Naive thymus-derived CD4-positive, alpha-beta T cell (primary cell): ENCODE data around the gene BRD3. TPM values are rescaled to one million over a fixed set of nuclear protein-coding genes. Genes with fewer than 3 reads are reported as not detected.

Source experiments
- ATAC-seq: fragments of 150-1000 bp; cut with Tn5 transposase; 2 replicates; pipeline ENCODE4 v1.10.0; 2021; ENCODE audit warnings: mild to moderate bottlenecking, moderate library complexity
- CTCF ChIA-PET: fragments of 350-600 bp; sonication (Branson Sonifier 250); formaldehyde crosslinking; loops from one replicate; lab custom pipeline; 2021; ENCODE audit warnings: antibody characterized with exemption; lab: Charles Lee
- POLR2A ChIA-PET: fragments of 350-600 bp; sonication (Branson Sonifier 250); formaldehyde crosslinking; loops from one replicate; lab custom pipeline; 2021; ENCODE audit warnings: antibody characterized with exemption, inconsistent platforms; lab: Charles Lee
- DNase-seq, 9 donors: peaks; one replicate each; pipeline versions ENCODE4 v3.0.0 to v3.0.0-alpha.2; 2020 to 2022; ENCODE audit warnings: mixed read lengths in 1 of 9
- H3K27ac ChIP-seq: one replicate; pipeline ENCODE4 v1.7.0; 2013; ENCODE audit warnings: mild to moderate bottlenecking, low read depth, low read length, moderate library complexity
- H3K27me3 ChIP-seq, 2 donors: one replicate each; pipeline ENCODE4 v1.7.0; 2013; ENCODE audit warnings: low read length in 2 of 2, mild to moderate bottlenecking in 2 of 2, moderate library complexity in 2 of 2; ENCODE audit not compliant: control insufficient read depth in 2 of 2, insufficient read depth in 2 of 2
- H3K36me3 ChIP-seq, 3 experiments: 1 replicate in 2 of 3; 2 replicates in 1 of 3; pipeline ENCODE4 v1.7.0; 2013; ENCODE audit warnings: low read length in 3 of 3, mild to moderate bottlenecking in 3 of 3, moderate library complexity in 1 of 3; ENCODE audit not compliant: insufficient read depth in 3 of 3, control insufficient read depth in 2 of 3
- H3K4me1 ChIP-seq, 2 donors: one replicate each; pipeline ENCODE4 v1.7.0; 2013; ENCODE audit warnings: low read length in 2 of 2, mild to moderate bottlenecking in 2 of 2, moderate library complexity in 1 of 2; ENCODE audit not compliant: control insufficient read depth in 2 of 2, insufficient read depth in 2 of 2
- H3K4me3 ChIP-seq: 2 replicates; pipeline ENCODE4 v1.7.0; 2013; ENCODE audit warnings: mild to moderate bottlenecking, low read length
- H3K9me3 ChIP-seq, 3 experiments: 1 replicate in 2 of 3; 2 replicates in 1 of 3; pipeline ENCODE4 v1.7.0; 2013; ENCODE audit warnings: low read length in 3 of 3; ENCODE audit not compliant: control insufficient read depth in 2 of 3
- H3K27ac Mint-ChIP-seq, 9 donors: one replicate each; pipeline ENCODE4 v1.8.0; 2020 to 2022; ENCODE audit warnings: mixed read lengths in 9 of 9, mild to moderate bottlenecking in 8 of 9, moderate library complexity in 5 of 9, inconsistent platforms in 2 of 9
- H3K27me3 Mint-ChIP-seq, 5 donors: one replicate each; pipeline ENCODE4 v1.8.0; 2021 to 2022; ENCODE audit warnings: mixed read lengths in 5 of 5, mild to moderate bottlenecking in 1 of 5
- H3K36me3 Mint-ChIP-seq, 5 donors: one replicate each; pipeline ENCODE4 v1.8.0; 2020 to 2022; ENCODE audit warnings: mixed read lengths in 5 of 5, mild to moderate bottlenecking in 3 of 5, inconsistent platforms in 1 of 5
- H3K4me1 Mint-ChIP-seq, 7 donors: one replicate each; pipeline ENCODE4 v1.8.0; 2020 to 2022; ENCODE audit warnings: mixed read lengths in 7 of 7, mild to moderate bottlenecking in 3 of 7, inconsistent platforms in 1 of 7
- H3K4me3 Mint-ChIP-seq, 10 donors: one replicate each; pipeline ENCODE4 v1.8.0; 2020 to 2022; ENCODE audit warnings: mild to moderate bottlenecking in 10 of 10, mixed read lengths in 10 of 10, moderate library complexity in 6 of 10, inconsistent platforms in 2 of 10
- H3K9me3 Mint-ChIP-seq, 11 donors: one replicate each; pipeline ENCODE4 v1.8.0; 2020 to 2022; ENCODE audit warnings: mixed read lengths in 11 of 11, mild to moderate bottlenecking in 4 of 11, inconsistent platforms in 1 of 11, moderate library complexity in 1 of 11
- intact Hi-C, 2 donors: fragments of 100-400 bp; cut with micrococcal nuclease; formaldehyde crosslinking; loops; one replicate each; pipeline ENCODE4 v1.15.1; 2023
- polyA plus RNA-seq, 2 donors: library from polyadenylated mRNA; unstranded; fragments of 300-500 nt; fragmentation: Illumina TruSeq; gene quantifications; one replicate each; pipeline ENCODE4 v1.2.3, GENCODE V29; 2021
- total RNA-seq, 6 experiments: library from RNA in 5 of 6; stranded (reverse) in 5 of 6; gene quantifications; 1 replicate in 5 of 6; 2 replicates in 1 of 6; pipeline ENCODE4 v1.2.3 and lab custom pipeline; 2021 to 2026

BRD3 gene
- total and polyA plus RNA-seq, 7 experiments from 2014 or later, result 12.4 to 49.7 (median 36.4) TPM

DNA sequence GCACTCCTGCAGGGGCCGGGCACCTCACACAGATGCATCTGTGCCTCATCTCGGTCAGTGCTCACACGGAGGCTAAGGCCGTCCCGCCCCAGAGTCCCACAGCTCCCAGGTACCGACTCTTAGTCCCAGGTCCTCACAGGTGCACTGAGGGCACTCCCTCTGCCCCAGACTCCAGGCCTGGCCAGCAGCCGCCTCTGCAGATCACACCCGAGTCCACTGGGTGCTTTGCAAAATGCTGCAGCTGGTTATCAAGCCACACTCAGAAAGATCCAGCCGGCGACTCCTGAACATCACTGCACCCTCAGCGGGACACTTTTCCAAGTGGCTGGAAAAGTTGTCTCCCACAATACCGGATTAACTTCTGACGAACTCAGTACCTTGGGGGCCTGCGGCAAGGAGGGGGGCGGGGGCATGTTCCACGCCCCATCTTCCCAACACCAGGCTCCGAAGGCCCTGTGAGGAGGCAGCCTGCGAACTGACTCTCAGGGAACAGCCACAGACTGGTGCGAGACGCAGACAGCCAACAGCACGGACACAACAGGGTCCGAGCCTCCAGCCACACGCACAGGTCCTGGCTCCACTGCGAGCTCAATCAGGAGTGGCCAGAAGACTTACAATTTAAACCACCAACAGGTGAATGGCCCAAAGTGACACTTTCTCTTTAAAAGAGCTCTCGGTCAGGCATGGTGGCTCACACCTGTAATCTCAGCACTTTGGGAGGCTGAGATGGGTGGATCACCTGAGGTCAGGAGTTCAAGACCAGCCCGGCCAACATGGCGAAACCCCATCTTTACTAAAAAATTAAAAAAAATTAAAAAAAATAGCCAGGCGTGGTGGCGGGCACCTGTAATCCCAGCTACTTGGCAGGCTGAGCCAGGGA, 4.0 kb downstream of the BRD3 start:
- Mint-ChIP-seq H3K4me1 (peaks cover 26 to 73% (median 52%) of the 10 kb centered on the region in 7 donors), H3K36me3 (no peaks in the 10 kb centered on the region), H3K9me3 (no peaks in the 10 kb centered on the region), H3K27ac (peak overlapping the region in 1 of 9 donors; percentile 59), H3K27me3 (peaks cover 0 to 2% (median 0%) of the 10 kb centered on the region in 5 donors), H3K4me3 (peak overlapping the region in 3 of 10 donors; percentile 25 to 51 (median 40))
- POLR2A ChIA-PET, result interaction anchor here (0.5 to 1.2 kb wide), 3 partner anchors 38 to 101 kb away, joined by 3 read pairs; partner anchors contain the start of genes BRD3OS and RNU6ATAC
- intact Hi-C loops, result loop anchor here in 1 of 2 donors (10.0 kb wide), 1 partner anchor 1119 kb away; the partner anchor contains the start of gene TSC1
- DNase-seq (no peak), ATAC-seq (no peak)
- Histone ChIP-seq H3K9me3 (no peaks in the 10 kb centered on the region), H3K4me1 (peaks cover 15 to 20% of the 10 kb centered on the region in 2 donors), H3K27ac (no peak overlapping the region), H3K27me3 (no peaks in the 10 kb centered on the region), H3K4me3 (no peak overlapping the region), H3K36me3 (no peaks in the 10 kb centered on the region)
- CTCF ChIA-PET, result interaction anchor here (0.7 kb wide), 2 partner anchors 18 to 164 kb away, joined by 3 read pairs; no protein-coding TSS in a partner anchor

DNA sequence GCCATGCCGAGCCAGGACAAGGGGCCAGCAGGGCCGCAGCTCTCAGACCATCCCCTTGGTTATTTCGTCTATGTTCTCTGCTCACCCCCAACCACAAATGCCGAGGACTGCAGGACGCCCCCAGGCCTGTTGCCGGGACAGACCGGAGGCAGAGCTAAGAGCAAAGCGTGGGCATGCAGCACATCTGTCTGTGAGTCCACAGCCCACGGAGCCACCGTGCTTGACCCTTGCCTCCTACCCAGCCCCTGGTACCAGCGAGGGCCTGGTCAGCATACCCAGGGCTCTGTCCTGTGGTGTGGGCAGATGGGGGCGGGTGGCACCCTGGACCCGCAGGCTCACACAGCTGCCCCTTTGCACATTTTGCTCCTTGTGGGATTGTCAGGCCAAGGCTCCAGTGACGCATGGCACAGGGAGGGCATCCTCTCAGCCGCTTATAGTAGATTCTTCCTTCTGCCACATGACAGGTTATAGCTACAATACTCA, 4.7 kb downstream of the BRD3 start:
- Mint-ChIP-seq H3K4me3 (peak overlapping the region in 2 of 10 donors; percentile 40 to 51), H3K4me1 (peaks cover 26 to 78% (median 53%) of the 10 kb centered on the region in 7 donors), H3K27ac (peak overlapping the region in 2 of 9 donors; percentile 22 to 59), H3K36me3 (no peaks in the 10 kb centered on the region), H3K9me3 (no peaks in the 10 kb centered on the region), H3K27me3 (no peaks in the 10 kb centered on the region)
- ATAC-seq (no peak), DNase-seq (no peak)
- ChIA-PET CTCF (no interaction called here), POLR2A (interaction anchor here (0.5 to 0.8 kb wide), 2 partner anchors 76 to 101 kb away, joined by 3 read pairs; partner anchors contain the start of gene RNU6ATAC)
- no peak overlapping the region for H3K4me3 ChIP-seq
- no peaks in the 10 kb centered on the region for H3K9me3 ChIP-seq
- no peaks in the 10 kb centered on the region for H3K36me3 ChIP-seq
- peaks cover 13 to 20% of the 10 kb centered on the region in 2 donors for H3K4me1 ChIP-seq
- intact Hi-C loops, result loop anchor here in 1 of 2 donors (10.0 kb wide), 1 partner anchor 1118 kb away; the partner anchor contains the start of gene TSC1
- H3K27ac ChIP-seq, result no peak overlapping the region
- H3K27me3 ChIP-seq, result no peaks in the 10 kb centered on the region

DNA sequence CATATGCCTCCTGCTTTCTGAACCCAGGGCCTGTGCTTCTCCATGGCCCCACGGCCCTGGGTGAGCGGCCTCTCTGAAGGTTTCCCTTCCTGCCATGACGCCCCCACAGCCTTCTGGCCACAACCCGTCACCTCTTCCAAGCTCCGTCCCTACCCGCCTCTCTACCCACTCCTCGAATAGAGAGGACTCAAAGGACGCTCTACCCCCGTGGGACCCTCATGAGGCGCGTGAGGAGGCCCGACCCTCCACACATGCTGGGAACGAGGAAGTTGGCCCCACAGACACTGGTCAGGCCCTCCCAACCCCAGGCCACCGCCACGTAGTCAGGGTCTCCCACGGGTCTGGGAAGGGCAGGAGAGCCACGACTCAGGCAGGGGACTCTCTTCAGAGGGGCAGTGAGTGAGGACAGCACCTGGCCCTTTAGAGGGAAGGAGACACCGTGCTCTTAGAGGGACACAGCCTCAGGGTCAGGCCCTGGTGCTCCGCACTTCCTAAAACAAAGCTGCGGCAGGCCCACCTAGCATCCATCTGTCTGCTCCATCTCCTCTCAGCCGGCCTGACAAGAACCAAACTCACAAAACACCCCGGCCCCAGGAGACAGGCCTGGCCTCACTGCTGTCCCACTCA, 5.3 kb downstream of the BRD3 start:
- intact Hi-C loops, result loop anchor here in 1 of 2 donors (10.0 kb wide), 1 partner anchor 1118 kb away; the partner anchor contains the start of gene TSC1
- ATAC-seq (no peak), DNase-seq (no peak)
- H3K4me3 Mint-ChIP-seq, result peak overlapping the region in 1 of 10 donors; percentile 16
- no peaks in the 10 kb centered on the region for H3K36me3 Mint-ChIP-seq
- ChIA-PET CTCF (no interaction called here), POLR2A (interaction anchor here (0.8 to 1.0 kb wide), 2 partner anchors 8 to 102 kb away, joined by 3 read pairs; partner anchors contain the start of gene RNU6ATAC)
- Histone ChIP-seq H3K27me3 (no peaks in the 10 kb centered on the region), H3K4me3 (no peak overlapping the region), H3K9me3 (no peaks in the 10 kb centered on the region), H3K27ac (no peak overlapping the region), H3K36me3 (no peaks in the 10 kb centered on the region), H3K4me1 (peaks cover 13 to 20% of the 10 kb centered on the region in 2 donors)
- peaks cover 26 to 79% (median 53%) of the 10 kb centered on the region in 7 donors for H3K4me1 Mint-ChIP-seq
- no peaks in the 10 kb centered on the region for H3K9me3 Mint-ChIP-seq
- peak overlapping the region in 1 of 9 donors; percentile 48 for H3K27ac Mint-ChIP-seq
- H3K27me3 Mint-ChIP-seq, result no peaks in the 10 kb centered on the region

DNA sequence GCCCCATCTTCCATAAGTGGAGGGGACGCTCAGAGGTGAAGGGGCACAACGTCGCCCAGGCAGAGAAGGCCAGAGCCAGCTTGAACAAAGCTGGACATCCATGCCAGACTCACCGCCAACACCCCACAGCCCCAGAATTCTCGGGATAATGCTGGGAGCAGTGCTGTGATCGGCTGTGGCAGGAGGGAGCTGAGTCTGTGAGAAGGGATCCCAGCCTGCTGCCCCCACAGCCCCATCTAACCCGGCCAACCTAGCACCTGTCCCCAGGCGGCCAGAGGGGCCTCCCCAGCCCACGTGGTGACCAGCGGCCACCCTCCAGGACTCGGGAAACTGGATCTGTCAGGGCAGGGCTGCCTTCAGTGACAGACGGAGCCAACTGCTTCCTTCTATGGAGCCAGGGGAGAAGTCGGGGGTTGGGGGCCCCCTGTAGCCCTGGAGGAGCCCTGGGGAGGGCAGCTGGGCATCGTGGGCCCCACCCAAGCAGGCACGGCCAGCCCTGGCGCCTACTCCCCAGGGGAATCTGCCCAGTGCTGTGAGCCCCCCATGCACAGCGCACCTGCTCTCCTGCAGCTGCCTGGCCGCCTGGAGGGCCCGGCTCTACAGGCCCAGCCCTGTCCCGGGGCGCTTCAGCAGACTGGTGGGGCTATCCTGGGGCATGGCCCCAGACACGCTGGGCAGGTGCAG, 6.0 kb downstream of the BRD3 start:
- peaks cover 26 to 87% (median 53%) of the 10 kb centered on the region in 7 donors for H3K4me1 Mint-ChIP-seq
- ATAC-seq (no peak), DNase-seq (no peak)
- Histone ChIP-seq H3K27ac (no peak overlapping the region), H3K27me3 (no peaks in the 10 kb centered on the region), H3K36me3 (peaks cover 0 to 6% (median 0%) of the 10 kb centered on the region in 3 experiments), H3K9me3 (no peaks in the 10 kb centered on the region), H3K4me1 (peaks cover 13 to 19% of the 10 kb centered on the region in 2 donors), H3K4me3 (no peak overlapping the region)
- peak overlapping the region in 1 of 10 donors; percentile 50 for H3K4me3 Mint-ChIP-seq
- CTCF ChIA-PET, result no interaction called here
- H3K36me3 Mint-ChIP-seq, result peaks cover 0 to 3% (median 0%) of the 10 kb centered on the region in 5 donors
- no peak overlapping the region for H3K27ac Mint-ChIP-seq
- intact Hi-C loops, result loop anchor here in 1 of 2 donors (10.0 kb wide), 1 partner anchor 1117 kb away; the partner anchor contains the start of gene TSC1
- no peaks in the 10 kb centered on the region for H3K9me3 Mint-ChIP-seq
- POLR2A ChIA-PET, result interaction anchor here (1.0 kb wide), 1 partner anchor 9 kb away, joined by 3 read pairs; no protein-coding TSS in a partner anchor
- no peaks in the 10 kb centered on the region for H3K27me3 Mint-ChIP-seq

DNA sequence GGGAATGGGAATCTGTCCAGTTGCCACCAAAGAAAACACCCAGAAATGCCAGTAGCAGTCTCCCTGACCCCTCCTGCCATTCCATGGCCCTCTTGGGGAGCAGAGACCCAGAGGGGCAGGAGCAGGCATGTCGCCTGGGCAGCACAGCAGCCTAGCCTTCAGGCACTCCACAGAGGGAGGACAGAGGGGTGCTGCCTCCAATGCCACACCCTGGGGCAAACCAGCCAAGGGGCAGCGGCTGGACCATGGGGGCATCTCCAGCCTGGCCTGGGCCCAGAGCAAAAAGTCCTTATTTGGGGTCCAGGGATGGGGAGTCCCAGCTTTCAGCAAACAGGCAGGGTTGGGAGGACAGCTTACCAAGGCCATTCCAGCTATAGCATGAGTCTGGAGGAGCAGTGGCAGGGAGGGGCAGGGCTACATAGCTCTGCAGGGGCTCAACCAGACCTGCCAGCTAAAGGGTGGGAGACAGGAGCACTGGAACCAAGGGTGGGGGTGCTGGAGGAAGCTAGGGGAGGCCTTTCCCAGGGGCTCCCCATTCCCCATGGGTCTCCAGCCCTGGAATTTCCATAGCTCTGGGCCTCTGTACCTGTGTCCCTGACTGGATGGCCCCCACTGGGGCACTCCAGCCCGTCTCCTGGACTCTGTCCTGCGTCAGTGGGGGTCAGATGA, 6.7 kb downstream of the BRD3 start:
- Mint-ChIP-seq H3K36me3 (peaks cover 0 to 3% (median 0%) of the 10 kb centered on the region in 5 donors), H3K27ac (peak overlapping the region in 2 of 9 donors; percentile 21 to 25), H3K4me1 (peaks cover 22 to 85% (median 48%) of the 10 kb centered on the region in 7 donors), H3K9me3 (no peaks in the 10 kb centered on the region), H3K27me3 (no peaks in the 10 kb centered on the region), H3K4me3 (peak overlapping the region in 3 of 10 donors; percentile 10 to 50 (median 47))
- no peak for ATAC-seq
- Histone ChIP-seq H3K9me3 (no peaks in the 10 kb centered on the region), H3K4me1 (peaks cover 10 to 13% of the 10 kb centered on the region in 2 donors), H3K4me3 (no peak overlapping the region), H3K36me3 (peaks cover 0 to 6% (median 0%) of the 10 kb centered on the region in 3 experiments), H3K27ac (no peak overlapping the region), H3K27me3 (no peaks in the 10 kb centered on the region)
- ChIA-PET POLR2A (interaction anchor here (1.0 kb wide), 1 partner anchor 10 kb away, joined by 3 read pairs; no protein-coding TSS in a partner anchor), CTCF (no interaction called here)
- intact Hi-C loops, result loop anchor here in 1 of 2 donors (10.0 kb wide), 1 partner anchor 1116 kb away; the partner anchor contains the start of gene TSC1
- DNase-seq, result no peak
